OCI-LY7 (cell line): ENCODE measurements around the gene ZNF554. TPM values are rescaled to one million over a fixed set of nuclear protein-coding genes. Genes with fewer than 3 reads are reported as not detected.

Source experiments
- BruUV-seq: library from RNA; stranded (reverse); fragments of 400-500 nt; replicated peaks from 2 replicates; lab custom pipeline; 2021; lab: Mats Ljungman, UMichigan
- CTCF ChIA-PET: fragments of 300-600 bp; sonication (Branson Sonifier 250); formaldehyde crosslinking; loops from one replicate; lab custom pipeline; 2022; ENCODE audit warnings: antibody characterized with exemption; ENCODE audit not compliant: unreplicated experiment; lab: Charles Lee
- POLR2A ChIA-PET: fragments of 300-600 bp; sonication (Branson Sonifier 250); formaldehyde crosslinking; loops from one replicate; lab custom pipeline; 2022; ENCODE audit warnings: antibody characterized with exemption; lab: Charles Lee
- DNase-seq: peaks from one replicate; pipeline ENCODE4 v3.0.0-alpha.2; 2015; ENCODE audit warnings: low spot score
- H2AFZ ChIP-seq: fragments of 200-600 bp; sonication (generic), shearing (Covaris generic); 2 replicates; pipeline ENCODE4 v1.6.1; 2014; ENCODE audit warnings: mild to moderate bottlenecking, antibody characterized with exemption, low read length, moderate library complexity
- H3K27ac ChIP-seq: fragments of 200-600 bp; sonication (generic); 2 replicates; pipeline ENCODE4 v1.5.1; 2014; ENCODE audit warnings: mixed run types, low read depth, mild to moderate bottlenecking, moderate library complexity, low read length, inconsistent platforms; ENCODE audit not compliant: poor library complexity, severe bottlenecking
- H3K36me3 ChIP-seq: fragments of 200-600 bp; sonication (generic); 2 replicates; pipeline ENCODE4 v1.6.1; 2014; ENCODE audit warnings: mild to moderate bottlenecking, antibody characterized with exemption, low read length, moderate library complexity, mixed read lengths; ENCODE audit not compliant: insufficient read depth
- H3K4me1 ChIP-seq: fragments of 200-600 bp; sonication (generic); 2 replicates; pipeline ENCODE4 v1.5.1; 2014; ENCODE audit warnings: mild to moderate bottlenecking, low read length; ENCODE audit not compliant: insufficient read depth, poor library complexity, severe bottlenecking
- H3K4me2 ChIP-seq: fragments of 200-600 bp; sonication (generic); 2 replicates; pipeline ENCODE4 v1.6.1; 2014; ENCODE audit warnings: mild to moderate bottlenecking, low read length
- H3K4me3 ChIP-seq: fragments of 200-600 bp; sonication (generic); 2 replicates; pipeline ENCODE4 v1.5.1; 2014; ENCODE audit warnings: mild to moderate bottlenecking, low read depth, low read length; ENCODE audit not compliant: poor library complexity, severe bottlenecking
- H3K79me2 ChIP-seq: fragments of 200-600 bp; sonication (generic); 2 replicates; pipeline ENCODE4 v1.6.1; 2016; ENCODE audit warnings: low read depth, mild to moderate bottlenecking, low read length, moderate library complexity, mixed read lengths; ENCODE audit not compliant: insufficient read depth
- H3K9me2 ChIP-seq: fragments of 200-600 bp; sonication (generic); 2 replicates; pipeline ENCODE4 v1.6.1; 2016; ENCODE audit warnings: mild to moderate bottlenecking, low read length, mixed read lengths; ENCODE audit not compliant: insufficient read depth
- H3K9me3 ChIP-seq: fragments of 200-600 bp; sonication (generic); 2 replicates; pipeline ENCODE4 v1.6.1; 2014; ENCODE audit warnings: mild to moderate bottlenecking, mixed run types, low read length, mixed read lengths
- H4K20me1 ChIP-seq: fragments of 200-600 bp; sonication (generic); 2 replicates; pipeline ENCODE4 v1.6.1; 2014; ENCODE audit warnings: mild to moderate bottlenecking, antibody characterized with exemption, low read length, moderate library complexity, mixed read lengths; ENCODE audit not compliant: insufficient read depth
- EZH2phosphoT487 ChIP-seq: fragments of 200-600 bp; sonication (generic); IDR thresholded peaks from 2 replicates; pipeline ENCODE4 v1.6.1; 2018; ENCODE audit warnings: low read depth, borderline replicate concordance, mild to moderate bottlenecking, mixed run types, antibody characterized with exemption, low read length, moderate library complexity, mixed read lengths
- intact Hi-C: fragments of 100-400 bp; cut with micrococcal nuclease; formaldehyde crosslinking; loops from one replicate; pipeline ENCODE4 v1.10.0; 2022; ENCODE audit not compliant: unreplicated experiment
- total RNA-seq, 2 experiments: library from RNA; depleted of rRNA in 1 of 2; stranded (reverse); fragments of >200 nt in 1 of 2; shearing (Covaris generic) in 1 of 2; gene quantifications; 2 replicates each; pipeline ENCODE4 v1.2.3, GENCODE V29; 2014 to 2022
- TF ChIP-seq, protein P1 (sequence below): fragments of 200-600 bp; sonication (generic); conservative IDR thresholded peaks from 2 replicates; pipeline ENCODE4 v1.5.1; 2014; ENCODE audit warnings: mild to moderate bottlenecking, antibody characterized with exemption, low read length, moderate library complexity, mixed read lengths

ZNF554 gene
- total RNA-seq, 2 experiments from 2014 or later: 3.9 to 4.4 TPM

GRCh38 chr19:2847507-2847906 is 27.8 kb downstream of the ZNF554 start:
- intact Hi-C loops: no loop called here
- Histone ChIP-seq H2AFZ (no peak overlapping the region), H3K27ac (no peak overlapping the region), H3K4me1 (peaks cover 17% of the 10 kb centered on the region), H3K79me2 (no peaks in the 10 kb centered on the region), H3K4me3 (no peak overlapping the region), H3K9me3 (no peaks in the 10 kb centered on the region), H4K20me1 (no peaks in the 10 kb centered on the region), H3K36me3 (peaks cover 15% of the 10 kb centered on the region), H3K9me2 (no peaks in the 10 kb centered on the region), H3K4me2 (no peak overlapping the region)
- no TSS peak for BruUV-seq
- DNase-seq: no peak
- no peak for TF ChIP-seq EZH2phosphoT487
- TF ChIP-seq, protein P1, sequence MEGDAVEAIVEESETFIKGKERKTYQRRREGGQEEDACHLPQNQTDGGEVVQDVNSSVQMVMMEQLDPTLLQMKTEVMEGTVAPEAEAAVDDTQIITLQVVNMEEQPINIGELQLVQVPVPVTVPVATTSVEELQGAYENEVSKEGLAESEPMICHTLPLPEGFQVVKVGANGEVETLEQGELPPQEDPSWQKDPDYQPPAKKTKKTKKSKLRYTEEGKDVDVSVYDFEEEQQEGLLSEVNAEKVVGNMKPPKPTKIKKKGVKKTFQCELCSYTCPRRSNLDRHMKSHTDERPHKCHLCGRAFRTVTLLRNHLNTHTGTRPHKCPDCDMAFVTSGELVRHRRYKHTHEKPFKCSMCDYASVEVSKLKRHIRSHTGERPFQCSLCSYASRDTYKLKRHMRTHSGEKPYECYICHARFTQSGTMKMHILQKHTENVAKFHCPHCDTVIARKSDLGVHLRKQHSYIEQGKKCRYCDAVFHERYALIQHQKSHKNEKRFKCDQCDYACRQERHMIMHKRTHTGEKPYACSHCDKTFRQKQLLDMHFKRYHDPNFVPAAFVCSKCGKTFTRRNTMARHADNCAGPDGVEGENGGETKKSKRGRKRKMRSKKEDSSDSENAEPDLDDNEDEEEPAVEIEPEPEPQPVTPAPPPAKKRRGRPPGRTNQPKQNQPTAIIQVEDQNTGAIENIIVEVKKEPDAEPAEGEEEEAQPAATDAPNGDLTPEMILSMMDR: no peak
- POLR2A ChIA-PET: interaction anchor here (0.5 kb wide), 1 partner anchor 1024 kb away, joined by 3 read pairs; no protein-coding TSS in a partner anchor
- CTCF ChIA-PET: interaction anchor here (0.5 kb wide), 1 partner anchor 1129 kb away, joined by 5 read pairs; no protein-coding TSS in a partner anchor

GRCh38 chr19:2848616-2849015 is 28.9 kb downstream of the ZNF554 start:
- no peak for TF ChIP-seq EZH2phosphoT487
- TF ChIP-seq, protein P1: no peak
- intact Hi-C loops: no loop called here
- H2AFZ ChIP-seq: no peak overlapping the region
- DNase-seq: no peak
- H3K9me3 ChIP-seq: no peaks in the 10 kb centered on the region
- no peak overlapping the region for H3K4me2 ChIP-seq
- no peaks in the 10 kb centered on the region for H3K79me2 ChIP-seq
- CTCF ChIA-PET: no interaction called here
- POLR2A ChIA-PET: no interaction called here
- peaks cover 13% of the 10 kb centered on the region for H3K4me1 ChIP-seq
- BruUV-seq: no TSS peak
- peaks cover 26% of the 10 kb centered on the region for H3K36me3 ChIP-seq
- no peak overlapping the region for H3K4me3 ChIP-seq
- no peak overlapping the region for H3K27ac ChIP-seq
- H3K9me2 ChIP-seq: no peaks in the 10 kb centered on the region
- H4K20me1 ChIP-seq: no peaks in the 10 kb centered on the region

DNA sequence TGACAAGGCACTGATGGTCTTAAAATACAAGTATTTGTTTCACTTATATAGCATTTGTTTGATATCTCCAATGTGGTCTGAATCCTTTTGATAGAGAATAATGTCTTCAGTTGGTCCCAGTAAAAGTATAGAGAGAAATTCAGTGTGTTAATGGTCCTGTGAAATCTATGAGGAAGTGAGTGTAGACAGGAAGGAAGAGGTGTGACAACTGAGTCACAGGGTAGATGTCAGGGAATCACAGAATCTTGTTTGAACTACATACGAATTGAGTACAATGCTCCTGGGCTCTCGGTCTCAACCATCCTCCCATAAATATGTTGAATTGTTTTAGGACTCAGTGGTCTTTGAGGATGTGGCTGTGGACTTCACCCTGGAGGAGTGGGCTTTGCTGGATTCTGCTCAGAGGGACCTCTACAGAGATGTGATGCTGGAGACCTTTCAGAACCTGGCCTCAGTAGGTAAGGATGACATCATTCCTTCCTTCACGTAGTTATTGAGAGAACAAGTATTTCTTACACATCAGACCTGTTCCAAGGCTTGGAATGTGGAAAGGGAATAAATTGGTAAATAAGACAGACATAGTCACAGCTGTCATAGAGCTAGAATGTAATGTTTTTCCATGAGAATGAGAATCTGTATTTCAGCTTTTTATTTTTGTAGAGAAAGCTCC is 30.7 kb downstream of the ZNF554 start:
- Histone ChIP-seq H3K4me3 (no peak overlapping the region), H3K27ac (no peak overlapping the region), H3K36me3 (peaks cover 40% of the 10 kb centered on the region), H3K9me2 (no peaks in the 10 kb centered on the region), H3K4me2 (no peak overlapping the region), H3K79me2 (no peaks in the 10 kb centered on the region), H2AFZ (no peak overlapping the region), H3K4me1 (peaks cover 11% of the 10 kb centered on the region), H4K20me1 (no peaks in the 10 kb centered on the region), H3K9me3 (no peaks in the 10 kb centered on the region)
- CTCF ChIA-PET: interaction anchor here (0.6 kb wide), 1 partner anchor 629 kb away, joined by 3 read pairs; no protein-coding TSS in a partner anchor
- POLR2A ChIA-PET: no interaction called here
- no peak for DNase-seq
- intact Hi-C loops: no loop called here
- TF ChIP-seq, protein P1: no peak
- no peak for TF ChIP-seq EZH2phosphoT487
- BruUV-seq: no TSS peak
